ENCODE measurements around the gene MECP2. TPM values are rescaled to one million over a fixed set of nuclear protein-coding genes. Genes with fewer than 3 reads are reported as not detected.
"Not testable (repeated sequence)": the region's sequence is repeated elsewhere in the genome, so short reads cannot be mapped to it uniquely, and the experiment has no call there.

The MECP2 gene
- polyA plus RNA-seq (2013), result 13.4 and 13.5 TPM in 2 replicates

DNA sequence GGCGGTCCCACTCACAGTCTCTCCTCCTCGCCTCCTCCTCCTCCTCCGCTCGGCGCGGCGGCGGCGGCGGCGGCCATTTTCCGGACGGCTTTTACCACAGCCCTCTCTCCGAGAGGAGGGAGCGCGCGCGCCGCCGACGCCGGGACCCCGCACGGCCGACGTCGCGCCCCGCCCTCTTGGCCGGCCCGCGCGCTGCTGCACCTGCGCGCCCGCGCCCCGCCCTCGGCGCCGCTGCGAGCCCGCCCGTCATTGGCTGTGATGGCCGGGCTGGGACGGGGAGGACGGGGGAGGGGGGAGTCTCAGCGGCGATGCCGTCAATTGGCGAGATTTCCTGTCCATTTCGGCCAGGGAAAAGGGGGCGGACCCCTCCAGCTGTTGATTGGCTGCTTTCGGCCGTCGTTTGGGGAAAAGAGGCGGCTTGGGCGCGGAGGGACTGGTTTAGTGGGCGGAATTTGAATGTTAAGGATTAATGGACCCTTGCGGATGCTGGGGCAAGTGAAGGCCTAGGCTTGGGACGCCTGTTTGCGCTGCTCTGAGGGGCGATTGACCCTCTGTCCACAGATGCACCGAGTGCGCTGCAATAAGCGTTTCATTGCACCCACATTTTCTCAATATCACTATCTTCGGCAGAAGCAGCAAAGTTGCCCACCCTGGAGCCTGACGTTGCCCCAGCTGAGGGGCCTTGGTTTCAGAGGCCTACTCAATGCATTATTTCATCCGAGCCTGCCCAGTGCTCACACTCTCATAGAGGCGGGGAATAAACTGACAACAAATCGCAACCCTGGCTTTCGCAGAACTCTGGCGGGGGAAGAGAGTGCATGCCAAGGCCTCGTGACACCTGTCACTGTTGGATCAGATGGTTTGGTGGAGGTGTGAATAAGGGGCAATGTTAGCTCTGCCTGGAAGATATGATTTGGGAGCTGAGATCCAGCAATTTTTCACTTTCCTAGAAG, at the start of gene MECP2:
Gene MECP2, minus strand, starts transcription at position 129 of the 953 bp plus-strand sequence.
- Histone ChIP-seq H4K12ac (ENCODE audit: low read depth, low read length) (peak within 1 kb of the TSS; percentile 75), H2AK5ac (ENCODE audit: low read length) (peak within 1 kb of the TSS; percentile 96), H3K4me3 (ENCODE audit: low read depth, low read length) (peak within 1 kb of the TSS; percentile 91), H3K27ac (ENCODE audit: low read depth, low read length) (peak within 1 kb of the TSS; percentile 78), H3K9ac (ENCODE audit: low read length) (peak within 1 kb of the TSS; percentile 83), H2BK5ac (ENCODE audit: low read depth, low read length, poor library complexity) (peak within 1 kb of the TSS; percentile 68), H3K79me2 (ENCODE audit: control insufficient read depth, insufficient read depth, low read length, poor library complexity) (peaks cover 6% of the 10 kb centered on the region), H4K91ac (ENCODE audit: low read depth, low read length) (peak within 1 kb of the TSS; percentile 90), H3K4me1 (ENCODE audit: control insufficient read depth in 1 of 2, insufficient read depth in 2 of 2, low read length in 2 of 2) (peaks cover 0 to 22% of the 10 kb centered on the region in 2 experiments), H3K14ac (ENCODE audit: low read length) (peak within 1 kb of the TSS; percentile 92), H2AFZ (ENCODE audit: insufficient read depth, low read length, poor library complexity) (peak within 1 kb of the TSS; percentile 93), H3K4me2 (ENCODE audit: low read length) (peak within 1 kb of the TSS; percentile 98), H3K9me3 (ENCODE audit: insufficient read depth, low read depth, low read length) (no peaks in the 10 kb centered on the region), H2BK120ac (ENCODE audit: insufficient read depth, low read length, poor library complexity) (peak within 1 kb of the TSS; percentile 66), H3K18ac (ENCODE audit: low read length) (peak within 1 kb of the TSS; percentile 84), H3K4ac (ENCODE audit: low read depth, low read length) (peak within 1 kb of the TSS; percentile 97), H3K36me3 (ENCODE audit: control insufficient read depth in 1 of 2, insufficient read depth in 2 of 2, low read length in 2 of 2) (no peaks in the 10 kb centered on the region), H3K79me1 (ENCODE audit: low read length) (peaks cover 6% of the 10 kb centered on the region), H2BK12ac (ENCODE audit: low read length) (peak within 1 kb of the TSS; percentile 31), H3K23ac (ENCODE audit: low read length) (no peak within 1 kb of the TSS), H3K27me3 (ENCODE audit: insufficient read depth, low read length) (no peaks in the 10 kb centered on the region), H4K8ac (ENCODE audit: low read depth, low read length) (peak within 1 kb of the TSS; percentile 82)
- peak; percentile 81 to 87 for DNase-seq
- WGBS (ENCODE audit: extremely low coverage, insufficient coverage, insufficient read length), result no CpG with 5 or more reads among the region's 75 CpGs

- H3K14ac ChIP-seq (ENCODE audit: low read length); H4K91ac ChIP-seq (ENCODE audit: low read depth, low read length); DNase-seq; H3K4me2 ChIP-seq (ENCODE audit: low read length); H3K79me1 ChIP-seq (ENCODE audit: low read length); H2BK12ac ChIP-seq (ENCODE audit: low read length); H4K12ac ChIP-seq (ENCODE audit: low read depth, low read length); H2BK5ac ChIP-seq (ENCODE audit: low read depth, low read length, poor library complexity); H2BK120ac ChIP-seq (ENCODE audit: insufficient read depth, low read length, poor library complexity); H4K8ac ChIP-seq (ENCODE audit: low read depth, low read length); H3K9me3 ChIP-seq (ENCODE audit: insufficient read depth, low read depth, low read length); H3K4me1 ChIP-seq (ENCODE audit: control insufficient read depth in 1 of 2, insufficient read depth in 2 of 2, low read length in 2 of 2); H3K4ac ChIP-seq (ENCODE audit: low read depth, low read length); H3K27ac ChIP-seq (ENCODE audit: low read depth, low read length); H3K9ac ChIP-seq (ENCODE audit: low read length); H2AFZ ChIP-seq (ENCODE audit: insufficient read depth, low read length, poor library complexity); H3K27me3 ChIP-seq (ENCODE audit: insufficient read depth, low read length); H3K79me2 ChIP-seq (ENCODE audit: control insufficient read depth, insufficient read depth, low read length, poor library complexity); H2AK5ac ChIP-seq (ENCODE audit: low read length); H3K36me3 ChIP-seq (ENCODE audit: control insufficient read depth in 1 of 2, insufficient read depth in 2 of 2, low read length in 2 of 2); H3K23ac ChIP-seq (ENCODE audit: low read length); H3K18ac ChIP-seq (ENCODE audit: low read length); H3K4me3 ChIP-seq (ENCODE audit: low read depth, low read length): not testable (repeated sequence)
- WGBS (ENCODE audit: extremely low coverage, insufficient coverage, insufficient read length), result no CpG with 5 or more reads among the region's 15 CpGs
Measured at GRCh38 chrX:154144010-154144409, 46.5 kb upstream of the MECP2 start, which contains the start of gene OPN1LW. Gene OPN1LW, plus strand, starts transcription at chrX:154144243. Its CDS starts 41 bp downstream, at chrX:154144284.

DNA sequence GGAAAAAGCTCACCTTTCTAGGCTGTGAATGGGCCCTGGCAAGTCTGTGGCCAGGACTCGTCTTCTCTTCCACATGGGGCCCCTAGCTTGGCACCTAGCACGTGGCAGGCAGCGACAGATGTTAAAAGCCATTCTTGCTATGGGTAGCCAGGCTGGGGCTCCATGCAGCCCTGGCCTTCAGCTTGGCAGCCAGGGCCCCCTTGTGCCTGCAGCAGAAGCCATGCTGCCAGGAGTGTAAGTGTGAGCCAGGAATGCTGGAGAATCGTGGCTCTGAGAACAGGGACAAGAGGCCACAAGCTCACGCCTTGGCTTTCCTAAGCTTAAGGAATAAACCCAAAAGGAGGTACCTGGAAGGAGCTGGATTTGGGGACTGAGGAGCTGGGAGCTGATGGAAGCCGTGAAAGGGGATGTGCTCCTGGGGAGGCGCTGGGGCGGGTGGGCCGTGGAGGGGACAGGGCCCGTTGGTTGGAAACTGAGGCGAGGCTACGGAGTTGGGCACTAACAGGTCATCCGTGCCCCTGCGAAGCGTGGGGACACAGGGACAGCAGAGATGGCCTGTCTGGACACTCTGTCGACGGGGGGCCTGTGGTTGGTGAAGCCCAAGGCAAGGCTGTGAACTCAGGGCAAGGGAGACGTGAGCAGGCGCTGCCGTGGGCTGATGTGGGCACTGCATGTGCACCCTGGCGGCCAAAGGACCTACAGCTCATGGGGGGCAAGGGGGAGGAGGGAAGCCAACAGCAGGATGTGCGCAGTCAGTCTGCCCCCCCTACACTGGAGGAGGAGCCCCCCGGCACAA, 45.6 kb upstream of the MECP2 start:
- H3K27me3 ChIP-seq (ENCODE audit: insufficient read depth, low read length), result no peaks in the 10 kb centered on the region
- H3K4me3 ChIP-seq (ENCODE audit: low read depth, low read length), result no peak overlapping the region
- no peak overlapping the region for H3K18ac ChIP-seq (ENCODE audit: low read length)
- H3K79me2 ChIP-seq (ENCODE audit: control insufficient read depth, insufficient read depth, low read length, poor library complexity), result no peaks in the 10 kb centered on the region
- no peak overlapping the region for H4K8ac ChIP-seq (ENCODE audit: low read depth, low read length)
- H3K79me1 ChIP-seq (ENCODE audit: low read length), result no peaks in the 10 kb centered on the region
- H3K4ac ChIP-seq (ENCODE audit: low read depth, low read length), result no peak overlapping the region
- H3K9ac ChIP-seq (ENCODE audit: low read length), result no peak overlapping the region
- no peaks in the 10 kb centered on the region for H3K4me1 ChIP-seq (ENCODE audit: control insufficient read depth in 1 of 2, insufficient read depth in 2 of 2, low read length in 2 of 2)
- WGBS (ENCODE audit: extremely low coverage, insufficient coverage, insufficient read length), result no CpG with 5 or more reads among the region's 23 CpGs
- H3K27ac ChIP-seq (ENCODE audit: low read depth, low read length), result no peak overlapping the region
- no peaks in the 10 kb centered on the region for H3K9me3 ChIP-seq (ENCODE audit: insufficient read depth, low read depth, low read length)
- no peak for DNase-seq
- H4K91ac ChIP-seq (ENCODE audit: low read depth, low read length), result no peak overlapping the region
- no peak overlapping the region for H2AFZ ChIP-seq (ENCODE audit: insufficient read depth, low read length, poor library complexity)
- no peak overlapping the region for H3K4me2 ChIP-seq (ENCODE audit: low read length)
- H3K36me3 ChIP-seq (ENCODE audit: control insufficient read depth in 1 of 2, insufficient read depth in 2 of 2, low read length in 2 of 2), result no peaks in the 10 kb centered on the region
- H2BK120ac ChIP-seq (ENCODE audit: insufficient read depth, low read length, poor library complexity), result no peak overlapping the region
- no peak overlapping the region for H4K12ac ChIP-seq (ENCODE audit: low read depth, low read length)
- no peak overlapping the region for H2AK5ac ChIP-seq (ENCODE audit: low read length)
- no peak overlapping the region for H3K14ac ChIP-seq (ENCODE audit: low read length)
- H3K23ac ChIP-seq (ENCODE audit: low read length), result no peak overlapping the region
- no peak overlapping the region for H2BK12ac ChIP-seq (ENCODE audit: low read length)
- H2BK5ac ChIP-seq (ENCODE audit: low read depth, low read length, poor library complexity), result no peak overlapping the region

DNA sequence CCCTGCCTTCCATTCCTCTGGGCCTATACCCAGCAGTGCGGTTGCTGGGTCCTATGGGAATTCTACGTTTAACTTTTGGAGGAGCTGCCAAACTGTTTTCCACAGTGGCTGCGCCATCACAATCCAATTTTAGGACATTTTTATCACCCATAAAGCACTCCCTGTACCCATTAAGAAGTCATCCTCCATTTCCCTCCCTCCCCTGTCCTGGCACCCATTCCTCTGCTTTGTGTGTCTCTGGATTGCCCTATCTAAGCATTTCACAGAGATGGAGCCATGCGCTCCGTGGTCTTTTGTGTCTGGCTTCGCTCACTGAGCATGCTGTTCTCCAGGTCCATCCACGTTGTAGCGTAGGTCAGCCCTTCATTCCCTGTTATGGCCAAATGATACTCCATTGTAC, 44.9 kb upstream of the MECP2 start:
- Histone ChIP-seq H3K18ac (ENCODE audit: low read length) (no peak overlapping the region), H2AFZ (ENCODE audit: insufficient read depth, low read length, poor library complexity) (no peak overlapping the region), H3K4me2 (ENCODE audit: low read length) (no peak overlapping the region), H2BK5ac (ENCODE audit: low read depth, low read length, poor library complexity) (no peak overlapping the region), H4K91ac (ENCODE audit: low read depth, low read length) (no peak overlapping the region), H3K4ac (ENCODE audit: low read depth, low read length) (no peak overlapping the region), H3K9ac (ENCODE audit: low read length) (no peak overlapping the region), H3K14ac (ENCODE audit: low read length) (no peak overlapping the region), H3K4me1 (ENCODE audit: control insufficient read depth in 1 of 2, insufficient read depth in 2 of 2, low read length in 2 of 2) (no peaks in the 10 kb centered on the region), H2BK12ac (ENCODE audit: low read length) (no peak overlapping the region), H2BK120ac (ENCODE audit: insufficient read depth, low read length, poor library complexity) (no peak overlapping the region), H3K36me3 (ENCODE audit: control insufficient read depth in 1 of 2, insufficient read depth in 2 of 2, low read length in 2 of 2) (no peaks in the 10 kb centered on the region), H3K4me3 (ENCODE audit: low read depth, low read length) (no peak overlapping the region), H2AK5ac (ENCODE audit: low read length) (no peak overlapping the region), H3K23ac (ENCODE audit: low read length) (no peak overlapping the region), H4K12ac (ENCODE audit: low read depth, low read length) (no peak overlapping the region), H3K79me1 (ENCODE audit: low read length) (no peaks in the 10 kb centered on the region), H3K27me3 (ENCODE audit: insufficient read depth, low read length) (no peaks in the 10 kb centered on the region), H3K27ac (ENCODE audit: low read depth, low read length) (no peak overlapping the region), H3K9me3 (ENCODE audit: insufficient read depth, low read depth, low read length) (no peaks in the 10 kb centered on the region), H3K79me2 (ENCODE audit: control insufficient read depth, insufficient read depth, low read length, poor library complexity) (no peaks in the 10 kb centered on the region), H4K8ac (ENCODE audit: low read depth, low read length) (no peak overlapping the region)
- DNase-seq, result no peak
- WGBS (ENCODE audit: extremely low coverage, insufficient coverage, insufficient read length), result no CpG with 5 or more reads among the region's 8 CpGs
